GM12878 (cell line): ENCODE data around the gene REL. TPM values are rescaled to one million over a fixed set of nuclear protein-coding genes. Genes with fewer than 3 reads are reported as not detected.
A peak's percentile ranks its signal among the peaks of the same experiment; 100 is the strongest.

Source experiments
- ATF7 ChIP-seq: fragments of 450-650 bp; IDR thresholded peaks from 2 replicates; pipeline ENCODE4 v1.6.1; 2016; ENCODE audit warnings: low read depth, mild to moderate bottlenecking
- CEBPB ChIP-seq, 2 experiments: fragments of 150-350 bp in 1 of 2; IDR thresholded peaks; 2 replicates each; pipeline ENCODE4 v1.6.1; 2012 to 2014; ENCODE audit warnings: low read depth in 2 of 2, low read length in 2 of 2, borderline replicate concordance in 1 of 2, inconsistent platforms in 1 of 2
- CHD1 ChIP-seq: IDR thresholded peaks from 2 replicates; pipeline ENCODE4 v1.6.1; 2012; ENCODE audit warnings: low read depth, low read length, improper control_type of control experiment
- CREM ChIP-seq: IDR thresholded peaks from 2 replicates; pipeline ENCODE4 v1.6.1; 2014; ENCODE audit warnings: antibody characterized with exemption, low read depth
- EZH2 ChIP-seq: IDR thresholded peaks from 2 replicates; pipeline ENCODE4 v1.6.1; 2012; ENCODE audit warnings: low read depth, mild to moderate bottlenecking, control low read depth, inconsistent platforms, low read length, borderline replicate concordance; ENCODE audit not compliant: control insufficient read depth
- FOS ChIP-seq: IDR thresholded peaks from 3 replicates; pipeline ENCODE4 v1.6.1; 2011; ENCODE audit warnings: borderline replicate concordance; ENCODE audit not compliant: insufficient read length; ENCODE audit errors: extremely low read depth
- FOXM1 ChIP-seq: IDR thresholded peaks from 2 replicates; pipeline ENCODE4 v1.6.1; 2012; ENCODE audit warnings: low read depth, mild to moderate bottlenecking, inconsistent platforms, low read length, moderate library complexity
- HDAC2 ChIP-seq: fragments of 200-600 bp; sonication (generic); IDR thresholded peaks from 2 replicates; pipeline ENCODE4 v1.6.1; 2017
- IKZF2 ChIP-seq, 2 experiments: fragments of 450-650 bp; IDR thresholded peaks; 2 replicates each; pipeline ENCODE4 v1.6.1; 2017; ENCODE audit warnings: mild to moderate bottlenecking in 2 of 2, moderate library complexity in 2 of 2
- KDM1A ChIP-seq: fragments of 200-600 bp; sonication (generic); IDR thresholded peaks from 2 replicates; pipeline ENCODE4 v1.6.1; 2016; ENCODE audit warnings: borderline replicate concordance
- MXI1 ChIP-seq: fragments of 150-350 bp; IDR thresholded peaks from 2 replicates; pipeline ENCODE4 v1.6.1; 2011; ENCODE audit warnings: low read depth, mild to moderate bottlenecking, inconsistent platforms, low read length, improper control_type of control experiment
- MYC ChIP-seq: IDR thresholded peaks from 2 replicates; pipeline ENCODE4 v1.6.1; 2011; ENCODE audit warnings: mild to moderate bottlenecking, low read length, moderate library complexity, inconsistent platforms; ENCODE audit not compliant: insufficient read depth, insufficient replicate concordance, insufficient read length, severe bottlenecking
- NBN ChIP-seq: fragments of 450-650 bp; IDR thresholded peaks from 2 replicates; pipeline ENCODE4 v1.6.1; 2016
- NR2C1 ChIP-seq: fragments of 450-650 bp; IDR thresholded peaks from 2 replicates; pipeline ENCODE4 v1.6.1; 2017; ENCODE audit warnings: antibody characterized with exemption, mild to moderate bottlenecking, moderate library complexity
- NRF1 ChIP-seq: conservative IDR thresholded peaks from 2 replicates; pipeline ENCODE4 v1.6.1; 2011; ENCODE audit warnings: mild to moderate bottlenecking, low read depth, low read length, improper control_type of control experiment
- POU2F2 ChIP-seq: IDR thresholded peaks from 3 replicates; pipeline ENCODE4 v1.6.1; 2011; ENCODE audit warnings: low read depth, mild to moderate bottlenecking, low read length, borderline replicate concordance
- RB1 ChIP-seq: fragments of 450-650 bp; formaldehyde crosslinking; IDR thresholded peaks from 2 replicates; pipeline ENCODE4 v1.6.1; 2017; ENCODE audit warnings: mild to moderate bottlenecking, borderline replicate concordance
- RELA ChIP-seq: fragments of 450-650 bp; IDR thresholded peaks from 2 replicates; pipeline ENCODE4 v1.8.0; 2014; ENCODE audit warnings: borderline replicate concordance; ENCODE audit not compliant: partially characterized antibody
- SMARCA5 ChIP-seq: fragments of 450-650 bp; IDR thresholded peaks from 2 replicates; pipeline ENCODE4 v1.6.1; 2017; ENCODE audit warnings: mild to moderate bottlenecking
- STAT1 ChIP-seq: fragments of 450-650 bp; conservative IDR thresholded peaks from 2 replicates; pipeline ENCODE4 v1.6.1; 2014; ENCODE audit warnings: antibody characterized with exemption, mild to moderate bottlenecking
- STAT3 ChIP-seq: IDR thresholded peaks from 2 replicates; pipeline ENCODE4 v1.6.1; 2011; ENCODE audit warnings: low read depth, low read length, improper control_type of control experiment
- TCF3 ChIP-seq: IDR thresholded peaks from 2 replicates; pipeline ENCODE4 v1.6.1; 2012; ENCODE audit warnings: low read depth, mild to moderate bottlenecking, low read length, borderline replicate concordance; ENCODE audit not compliant: insufficient read depth
- WRNIP1 ChIP-seq: IDR thresholded peaks from 2 replicates; pipeline ENCODE4 v1.6.1; 2011; ENCODE audit warnings: low read depth, low read length, improper control_type of control experiment, borderline replicate concordance
- YBX1 ChIP-seq: fragments of 450-650 bp; IDR thresholded peaks from 2 replicates; pipeline ENCODE4 v1.6.1; 2016; ENCODE audit warnings: antibody characterized with exemption
- ZNF207 ChIP-seq: fragments of 450-650 bp; IDR thresholded peaks from 2 replicates; pipeline ENCODE4 v1.6.1; 2014; ENCODE audit warnings: antibody characterized with exemption, mild to moderate bottlenecking, borderline replicate concordance
- ZZZ3 ChIP-seq: IDR thresholded peaks from 2 replicates; pipeline ENCODE4 v1.6.1; 2011; ENCODE audit warnings: low read depth; ENCODE audit not compliant: control insufficient read depth, insufficient read length
- polyA plus RNA-seq, 11 experiments: library from polyadenylated mRNA; depleted of rRNA in 4 of 11; unstranded in 6 of 11; stranded (reverse) in 5 of 11; fragments of >200 nt; fragmentation: Nextera tagmentation in 4 of 11; fragmentation: Illumina TruSeq in 1 of 11; extraction: Ambion mirVana in 4 of 11; extraction: Trizol in 1 of 11; gene quantifications; 1 replicate in 1 of 11; 2 replicates in 10 of 11; pipeline versions ENCODE4 v1.2.1 to v1.2.3, GENCODE V29; 2011 to 2016; ENCODE audit warnings: inconsistent platforms in 2 of 11, missing spikeins in 2 of 11, low read depth in 1 of 11
- total RNA-seq, 4 experiments: library from RNA; depleted of rRNA in 3 of 4; stranded (reverse); fragments of >200 nt in 3 of 4; fragmentation: Illumina TruSeq in 1 of 4; extraction: Trizol in 1 of 4; gene quantifications; 2 replicates each; pipeline versions ENCODE4 v1.2.1 to v1.2.3, GENCODE V29; 2013 to 2021
- TF ChIP-seq, protein P1 (sequence below): fragments of 450-650 bp; formaldehyde crosslinking; IDR thresholded peaks from 2 replicates; pipeline ENCODE4 v1.4.0; 2022; ENCODE audit warnings: mild to moderate bottlenecking, moderate library complexity
- TF ChIP-seq, protein P2 (sequence below): fragments of 450-650 bp; IDR thresholded peaks from 2 replicates; pipeline ENCODE4 v1.6.1; 2017; ENCODE audit warnings: borderline replicate concordance

REL gene
- total and polyA plus RNA-seq, 10 of the 15 experiments (the other 5 are each of a cell fraction or from before 2014, with no cell fraction given): 6.3 to 52.4 (median 26.6) TPM

- no peak for TF ChIP-seq NRF1
- TF ChIP-seq EZH2: no peak
- peak; percentile 71 to 79; a peak in 2 of 4 replicates for TF ChIP-seq IKZF2 (IDR thresholded peaks at IDR 0.05)
- no peak for TF ChIP-seq NR2C1
- TF ChIP-seq FOS: no peak
- TF ChIP-seq STAT3: no peak
- TF ChIP-seq CREM: peak; percentile 70; the same call in 1 of the 2 replicates
- TF ChIP-seq HDAC2: no peak
- TF ChIP-seq MYC: no peak
- TF ChIP-seq RELA: no peak
- no peak for TF ChIP-seq CHD1
- TF ChIP-seq, protein P1, sequence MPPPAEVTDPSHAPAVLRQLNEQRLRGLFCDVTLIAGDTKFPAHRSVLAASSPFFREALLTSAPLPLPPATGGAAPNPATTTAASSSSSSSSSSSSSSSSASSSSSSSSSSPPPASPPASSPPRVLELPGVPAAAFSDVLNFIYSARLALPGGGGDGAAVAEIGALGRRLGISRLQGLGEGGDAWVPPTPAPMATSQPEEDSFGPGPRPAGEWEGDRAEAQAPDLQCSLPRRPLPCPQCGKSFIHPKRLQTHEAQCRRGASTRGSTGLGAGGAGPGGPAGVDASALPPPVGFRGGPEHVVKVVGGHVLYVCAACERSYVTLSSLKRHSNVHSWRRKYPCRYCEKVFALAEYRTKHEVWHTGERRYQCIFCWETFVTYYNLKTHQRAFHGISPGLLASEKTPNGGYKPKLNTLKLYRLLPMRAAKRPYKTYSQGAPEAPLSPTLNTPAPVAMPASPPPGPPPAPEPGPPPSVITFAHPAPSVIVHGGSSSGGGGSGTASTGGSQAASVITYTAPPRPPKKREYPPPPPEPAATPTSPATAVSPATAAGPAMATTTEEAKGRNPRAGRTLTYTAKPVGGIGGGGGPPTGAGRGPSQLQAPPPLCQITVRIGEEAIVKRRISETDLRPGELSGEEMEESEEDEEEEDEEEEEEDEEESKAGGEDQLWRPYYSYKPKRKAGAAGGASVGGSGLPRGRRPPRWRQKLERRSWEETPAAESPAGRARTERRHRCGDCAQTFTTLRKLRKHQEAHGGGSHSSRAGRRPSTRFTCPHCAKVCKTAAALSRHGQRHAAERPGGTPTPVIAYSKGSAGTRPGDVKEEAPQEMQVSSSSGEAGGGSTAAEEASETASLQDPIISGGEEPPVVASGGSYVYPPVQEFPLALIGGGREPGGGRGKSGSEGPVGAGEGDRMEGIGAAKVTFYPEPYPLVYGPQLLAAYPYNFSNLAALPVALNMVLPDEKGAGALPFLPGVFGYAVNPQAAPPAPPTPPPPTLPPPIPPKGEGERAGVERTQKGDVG (CRISPR knock-in tag): no peak
- peak; percentile 70 for TF ChIP-seq ATF7
- TF ChIP-seq WRNIP1: no peak
- TF ChIP-seq STAT1: no peak
- 0 out of 4 replicates have a peak, but pooled peaks of 1 of the 2 experiments have one; percentile 43 for TF ChIP-seq CEBPB (IDR thresholded peaks at IDR 0.05; ENCODE audit: borderline replicate concordance in 1 of 2, low read depth in 2 of 2, low read length in 2 of 2)
- TF ChIP-seq RB1: no peak
- no peak for TF ChIP-seq KDM1A
- no peak for TF ChIP-seq SMARCA5
- peak; percentile 89 for TF ChIP-seq FOXM1
- no peak for TF ChIP-seq TCF3
- TF ChIP-seq YBX1: no peak
- 0 out of 2 replicates have a peak, but pooled peaks have one; percentile 30 for TF ChIP-seq NBN
- TF ChIP-seq MXI1: peak; percentile 52; the same call in 1 of the 2 replicates
- TF ChIP-seq POU2F2: no peak
- no peak for TF ChIP-seq ZZZ3
- no peak for TF ChIP-seq ZNF207
- TF ChIP-seq, protein P2, sequence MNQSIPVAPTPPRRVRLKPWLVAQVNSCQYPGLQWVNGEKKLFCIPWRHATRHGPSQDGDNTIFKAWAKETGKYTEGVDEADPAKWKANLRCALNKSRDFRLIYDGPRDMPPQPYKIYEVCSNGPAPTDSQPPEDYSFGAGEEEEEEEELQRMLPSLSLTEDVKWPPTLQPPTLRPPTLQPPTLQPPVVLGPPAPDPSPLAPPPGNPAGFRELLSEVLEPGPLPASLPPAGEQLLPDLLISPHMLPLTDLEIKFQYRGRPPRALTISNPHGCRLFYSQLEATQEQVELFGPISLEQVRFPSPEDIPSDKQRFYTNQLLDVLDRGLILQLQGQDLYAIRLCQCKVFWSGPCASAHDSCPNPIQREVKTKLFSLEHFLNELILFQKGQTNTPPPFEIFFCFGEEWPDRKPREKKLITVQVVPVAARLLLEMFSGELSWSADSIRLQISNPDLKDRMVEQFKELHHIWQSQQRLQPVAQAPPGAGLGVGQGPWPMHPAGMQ: no peak
- TF ChIP-seq, all 136 proteins: peak for 38
Measured at GRCh38 chr2:60873381-60873780, 8.0 kb upstream of the REL start (continued).
